ENCODE results near the gene LMBRD1.

Gene LMBRD1

DNA sequence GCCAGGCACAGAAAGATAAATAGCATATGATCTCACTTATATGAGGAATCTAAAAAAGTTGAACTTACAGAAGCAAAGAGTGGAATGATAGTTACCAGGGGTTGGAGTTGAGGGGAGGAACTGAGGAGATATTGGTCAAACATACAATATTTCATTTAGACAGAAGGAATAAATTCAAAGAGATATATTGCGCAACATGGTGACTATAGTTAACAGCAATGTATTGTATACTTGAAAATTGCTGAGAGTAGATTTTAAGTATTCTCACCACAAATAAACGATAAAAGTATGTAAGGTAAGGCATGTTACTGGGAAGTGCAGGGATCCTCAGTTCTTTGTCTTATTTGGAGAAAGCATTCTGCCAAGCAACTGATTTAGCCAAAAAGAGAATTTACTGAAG is 171.9 kb downstream of the LMBRD1 start:
- DNase-seq = no peak

All from NCI-H748 treated with DMSO at 0.1 percent for 48 hours (cell line).